ENCODE measurements around the gene CLDN34.

CLDN34 gene

DNA sequence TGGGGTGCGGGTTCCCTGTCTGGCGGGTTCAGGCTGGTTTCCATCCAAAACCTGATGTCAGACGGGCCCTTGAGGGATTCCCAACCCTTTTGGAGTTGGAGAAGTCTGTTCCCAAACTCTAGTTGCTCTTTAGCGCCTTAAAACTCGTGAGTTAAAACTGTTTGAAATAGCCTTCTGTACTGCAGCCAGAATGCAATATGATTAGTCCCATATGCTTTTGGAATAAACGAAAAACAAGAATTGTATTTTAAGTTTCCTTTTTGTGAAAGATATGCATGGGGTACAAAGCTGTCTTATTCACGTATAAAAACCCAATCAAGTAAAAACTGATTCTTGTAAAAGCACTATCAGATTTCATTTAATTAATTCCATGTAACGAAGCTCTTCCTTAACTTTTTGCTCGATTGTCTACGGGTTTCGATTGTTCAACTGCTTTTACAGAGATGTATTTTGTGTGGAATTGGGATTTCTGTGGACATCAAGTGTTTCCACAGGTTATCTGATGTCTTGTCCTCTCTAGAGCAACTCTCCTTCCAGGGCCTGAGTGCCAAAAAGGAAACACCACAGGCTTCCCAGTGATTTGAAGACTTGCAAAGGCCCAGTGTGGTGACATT, 49.5 kb downstream of the CLDN34 start:
- Mint-ChIP-seq H3K9me3 (ENCODE audit: low read depth) (no peaks in the 10 kb centered on the region), H3K4me1 (ENCODE audit: low read depth) (peaks cover 24% of the 10 kb centered on the region), H3K36me3 (no peaks in the 10 kb centered on the region), H3K27ac (peak overlapping the region; percentile 72), H3K4me3 (peak overlapping the region; percentile 84), H3K27me3 (no peaks in the 10 kb centered on the region)

DNA sequence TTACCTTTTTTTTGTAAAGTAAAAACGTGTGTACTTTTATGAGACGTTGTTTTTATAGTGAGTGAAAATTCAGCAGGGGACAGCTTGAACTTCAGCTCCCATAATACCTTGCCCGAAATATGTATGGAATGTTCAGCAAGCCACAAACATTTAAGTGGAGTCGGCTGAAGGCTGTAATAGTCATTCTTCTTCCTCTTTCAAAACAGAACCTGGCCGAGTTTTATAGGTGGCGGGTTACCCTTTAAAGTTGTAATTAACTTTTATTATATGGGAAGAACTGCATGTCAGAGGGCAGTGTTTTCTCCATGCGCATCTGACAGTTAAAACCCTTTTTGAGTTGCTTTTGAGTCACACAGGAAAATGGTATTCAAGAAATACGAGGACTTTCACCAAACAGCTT, 50.7 kb downstream of the CLDN34 start:
- Mint-ChIP-seq H3K4me1 (ENCODE audit: low read depth) (peaks cover 16% of the 10 kb centered on the region), H3K27ac (no peak overlapping the region), H3K9me3 (ENCODE audit: low read depth) (no peaks in the 10 kb centered on the region), H3K27me3 (no peaks in the 10 kb centered on the region), H3K36me3 (no peaks in the 10 kb centered on the region), H3K4me3 (no peak overlapping the region)

All from activated naive CD8-positive, alpha-beta T cell (primary cell).